Esophagus muscularis mucosa (tissue), 4 donors: ENCODE data around the gene RCOR1. TPM values are rescaled to one million over a fixed set of nuclear protein-coding genes. Genes with fewer than 3 reads are reported as not detected.

Experiments
- DNase-seq: peaks from one replicate; pipeline ENCODE4 v3.0.0-alpha.2; 2017; ENCODE audit errors: extremely low spot score
- H3K27ac ChIP-seq, 4 donors: fragments of 200-600 bp; sonication (generic); replicated peaks in 1 of 4; 1 replicate in 3 of 4; 2 replicates in 1 of 4; pipeline ENCODE4 v1.5.1; 2016 to 2019; ENCODE audit warnings: mild to moderate bottlenecking in 1 of 4
- H3K27me3 ChIP-seq, 4 donors: fragments of 200-600 bp; sonication (generic); one replicate each; pipeline versions ENCODE4 v1.5.1 to v1.6.0; 2016 to 2019
- H3K36me3 ChIP-seq, 4 donors: fragments of 200-600 bp; sonication (generic); one replicate each; pipeline ENCODE4 v1.5.1; 2016 to 2019
- H3K4me1 ChIP-seq, 4 donors: fragments of 200-600 bp; sonication (generic); one replicate each; pipeline ENCODE4 v1.5.1; 2016 to 2019
- H3K4me3 ChIP-seq, 4 donors: fragments of 200-600 bp; sonication (generic); 1 replicate in 2 of 4; 2 replicates in 2 of 4; pipeline ENCODE4 v1.5.1; 2016 to 2019; ENCODE audit warnings: mild to moderate bottlenecking in 4 of 4, moderate library complexity in 1 of 4
- H3K9me3 ChIP-seq, 4 donors: fragments of 200-600 bp; sonication (generic); 1 replicate in 3 of 4; 2 replicates in 1 of 4; pipeline ENCODE4 v1.5.1; 2016 to 2019
- EP300 ChIP-seq: sonication (generic); formaldehyde crosslinking; IDR thresholded peaks from one replicate; pipeline ENCODE4 v1.6.1; 2017; ENCODE audit warnings: antibody characterized with exemption
- POLR2A ChIP-seq: fragments of 450-650 bp; IDR thresholded peaks from one replicate; pipeline ENCODE4 v1.6.1; 2017; ENCODE audit warnings: antibody characterized with exemption, moderate library complexity, mild to moderate bottlenecking, low read depth
- POLR2AphosphoS5 ChIP-seq, 2 donors: sonication (generic); formaldehyde crosslinking; IDR thresholded peaks; one replicate each; pipeline ENCODE4 v1.6.1; 2017; ENCODE audit warnings: antibody characterized with exemption in 2 of 2
- WGBS: methylation state at CpG from one replicate; pipeline ENCODE4 v1.1.5; 2018; 5-methylcytosine and 5-hydroxymethylcytosine counted together
- intact Hi-C: fragments of 100-400 bp; cut with DNase I; formaldehyde crosslinking; loops from one replicate; pipeline ENCODE4 v1.15.1; 2023
- total RNA-seq, 4 donors: library from RNA; depleted of rRNA; stranded (reverse); fragments of >200 nt; gene quantifications; one replicate each; pipeline versions ENCODE4 v1.1.0 to v1.2.1, GENCODE V29; 2016
- TF ChIP-seq, protein P1 (sequence below), 3 experiments: fragments of 200-600 bp in 2 of 3; fragments of 450-650 bp in 1 of 3; sonication (generic) in 2 of 3; IDR thresholded peaks; one replicate each; pipeline ENCODE4 v1.5.1; 2017 to 2019; ENCODE audit warnings: antibody characterized with exemption in 3 of 3, mild to moderate bottlenecking in 2 of 3, moderate library complexity in 1 of 3

The RCOR1 gene
- total RNA-seq, 4 donors from 2014 or later, result 12.9 to 14.8 (median 13.8) TPM

DNA sequence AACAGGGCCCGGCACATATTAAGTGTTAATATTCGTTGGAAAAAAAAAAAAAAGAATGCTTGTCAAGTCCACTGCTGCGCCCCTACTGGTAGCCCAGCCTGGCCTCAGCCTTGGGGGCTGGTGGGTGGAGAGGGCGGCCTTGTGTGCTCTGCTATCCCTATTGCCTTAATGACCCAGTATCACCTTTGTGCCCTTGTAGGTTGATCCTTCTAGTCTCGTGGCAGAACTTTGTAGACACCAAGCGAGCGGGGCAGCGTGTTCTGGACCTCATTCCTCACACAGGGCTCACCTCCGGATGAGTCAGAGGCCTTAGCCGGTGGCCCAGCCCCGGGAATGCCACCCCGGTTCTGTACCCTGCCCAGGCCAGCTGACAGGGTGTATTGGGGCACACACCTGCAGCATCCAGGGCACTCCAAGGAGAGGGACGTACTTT lies 1.8 kb upstream of the RCOR1 start:
- WGBS, result 38% methylated on average over 12 of the region's 13 CpGs
- no peaks in the 10 kb centered on the region for H3K36me3 ChIP-seq
- peaks cover 19 to 38% (median 33%) of the 10 kb centered on the region in 4 donors for H3K4me1 ChIP-seq
- no peak for DNase-seq
- peak overlapping the region in 3 of 4 donors; percentile 76 to 98 (median 90) for H3K4me3 ChIP-seq
- intact Hi-C loops, result loop anchor here (5.0 kb wide), 1 partner anchor 63 kb away; no protein-coding TSS in a partner anchor
- TF ChIP-seq, protein P1, sequence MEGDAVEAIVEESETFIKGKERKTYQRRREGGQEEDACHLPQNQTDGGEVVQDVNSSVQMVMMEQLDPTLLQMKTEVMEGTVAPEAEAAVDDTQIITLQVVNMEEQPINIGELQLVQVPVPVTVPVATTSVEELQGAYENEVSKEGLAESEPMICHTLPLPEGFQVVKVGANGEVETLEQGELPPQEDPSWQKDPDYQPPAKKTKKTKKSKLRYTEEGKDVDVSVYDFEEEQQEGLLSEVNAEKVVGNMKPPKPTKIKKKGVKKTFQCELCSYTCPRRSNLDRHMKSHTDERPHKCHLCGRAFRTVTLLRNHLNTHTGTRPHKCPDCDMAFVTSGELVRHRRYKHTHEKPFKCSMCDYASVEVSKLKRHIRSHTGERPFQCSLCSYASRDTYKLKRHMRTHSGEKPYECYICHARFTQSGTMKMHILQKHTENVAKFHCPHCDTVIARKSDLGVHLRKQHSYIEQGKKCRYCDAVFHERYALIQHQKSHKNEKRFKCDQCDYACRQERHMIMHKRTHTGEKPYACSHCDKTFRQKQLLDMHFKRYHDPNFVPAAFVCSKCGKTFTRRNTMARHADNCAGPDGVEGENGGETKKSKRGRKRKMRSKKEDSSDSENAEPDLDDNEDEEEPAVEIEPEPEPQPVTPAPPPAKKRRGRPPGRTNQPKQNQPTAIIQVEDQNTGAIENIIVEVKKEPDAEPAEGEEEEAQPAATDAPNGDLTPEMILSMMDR (IDR thresholded peaks at IDR 0.05), result peak in 2 of 3 experiments; percentile 16 to 49
- TF ChIP-seq POLR2A, result no peak
- H3K27ac ChIP-seq, result peak overlapping the region; percentile 90 to 99 (median 96)
- H3K9me3 ChIP-seq, result no peaks in the 10 kb centered on the region
- H3K27me3 ChIP-seq, result no peaks in the 10 kb centered on the region

DNA sequence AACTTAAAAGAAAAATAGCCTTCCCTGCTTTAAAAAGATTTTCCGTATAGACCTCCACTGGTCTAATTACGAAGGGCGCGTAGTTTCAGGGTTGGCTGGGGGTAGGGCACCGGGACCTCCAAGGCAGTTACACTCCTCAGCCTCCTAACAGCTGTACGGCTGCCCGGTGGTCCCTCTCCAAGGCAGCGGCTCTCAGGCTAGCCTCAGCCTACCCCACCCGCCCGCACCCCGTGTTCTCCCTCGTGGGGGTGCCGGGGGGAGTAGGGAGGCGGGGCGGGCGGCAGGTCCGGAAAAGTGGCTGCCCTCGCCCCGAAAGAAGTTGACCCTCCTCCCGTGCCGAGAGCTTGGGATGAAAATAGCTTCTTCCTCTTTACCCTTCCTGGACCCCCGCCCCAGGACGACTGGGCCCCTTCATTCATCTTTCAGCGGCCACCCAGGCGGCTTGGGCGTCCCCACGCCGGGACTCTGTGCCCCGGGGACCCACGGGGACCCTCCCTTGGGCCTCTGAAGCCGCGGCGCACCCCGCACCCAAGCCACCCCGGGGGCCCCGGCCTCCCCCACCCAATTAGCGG lies 991 bp upstream of the RCOR1 start:
- DNase-seq, result no peak
- TF ChIP-seq, protein P1 (IDR thresholded peaks at IDR 0.05), result no peak
- peak in 1 of 2 donors; percentile 12 for TF ChIP-seq POLR2AphosphoS5 (IDR thresholded peaks at IDR 0.05)
- no peaks in the 10 kb centered on the region for H3K36me3 ChIP-seq
- peak overlapping the region; percentile 90 to 99 (median 96) for H3K27ac ChIP-seq
- H3K4me3 ChIP-seq, result peak overlapping the region; percentile 76 to 98 (median 90)
- 2% methylated on average over 9 of the region's 37 CpGs for WGBS
- H3K9me3 ChIP-seq, result no peaks in the 10 kb centered on the region
- H3K4me1 ChIP-seq, result peaks cover 19 to 42% (median 37%) of the 10 kb centered on the region in 4 donors
- intact Hi-C loops, result loop anchor here (5.0 kb wide), 1 partner anchor 64 kb away; no protein-coding TSS in a partner anchor
- no peaks in the 10 kb centered on the region for H3K27me3 ChIP-seq

DNA sequence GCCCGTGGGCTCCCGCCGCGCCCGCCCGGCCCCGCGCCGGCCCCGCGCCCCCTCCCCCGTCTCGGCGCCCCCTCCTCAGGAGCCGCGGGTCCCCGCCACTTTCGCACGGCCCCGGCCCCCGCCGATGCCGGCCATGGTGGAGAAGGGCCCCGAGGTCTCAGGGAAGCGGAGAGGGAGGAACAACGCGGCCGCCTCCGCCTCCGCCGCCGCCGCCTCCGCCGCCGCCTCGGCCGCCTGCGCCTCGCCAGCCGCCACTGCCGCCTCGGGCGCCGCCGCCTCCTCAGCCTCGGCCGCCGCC lies 263 bp downstream of the RCOR1 start:
- no CpG with 5 or more reads among the region's 49 CpGs for WGBS
- no peaks in the 10 kb centered on the region for H3K9me3 ChIP-seq
- H3K36me3 ChIP-seq, result no peaks in the 10 kb centered on the region
- peak overlapping the region; percentile 90 to 99 (median 96) for H3K27ac ChIP-seq
- no peaks in the 10 kb centered on the region for H3K27me3 ChIP-seq
- peak overlapping the region; percentile 76 to 98 (median 90) for H3K4me3 ChIP-seq
- intact Hi-C loops, result loop anchor here (5.0 kb wide), 1 partner anchor 65 kb away; no protein-coding TSS in a partner anchor
- H3K4me1 ChIP-seq, result peaks cover 19 to 43% (median 38%) of the 10 kb centered on the region in 4 donors
- TF ChIP-seq POLR2AphosphoS5 (IDR thresholded peaks at IDR 0.05), result no peak
- TF ChIP-seq EP300, result no peak
- TF ChIP-seq, protein P1 (IDR thresholded peaks at IDR 0.05), result no peak
- no peak for DNase-seq

DNA sequence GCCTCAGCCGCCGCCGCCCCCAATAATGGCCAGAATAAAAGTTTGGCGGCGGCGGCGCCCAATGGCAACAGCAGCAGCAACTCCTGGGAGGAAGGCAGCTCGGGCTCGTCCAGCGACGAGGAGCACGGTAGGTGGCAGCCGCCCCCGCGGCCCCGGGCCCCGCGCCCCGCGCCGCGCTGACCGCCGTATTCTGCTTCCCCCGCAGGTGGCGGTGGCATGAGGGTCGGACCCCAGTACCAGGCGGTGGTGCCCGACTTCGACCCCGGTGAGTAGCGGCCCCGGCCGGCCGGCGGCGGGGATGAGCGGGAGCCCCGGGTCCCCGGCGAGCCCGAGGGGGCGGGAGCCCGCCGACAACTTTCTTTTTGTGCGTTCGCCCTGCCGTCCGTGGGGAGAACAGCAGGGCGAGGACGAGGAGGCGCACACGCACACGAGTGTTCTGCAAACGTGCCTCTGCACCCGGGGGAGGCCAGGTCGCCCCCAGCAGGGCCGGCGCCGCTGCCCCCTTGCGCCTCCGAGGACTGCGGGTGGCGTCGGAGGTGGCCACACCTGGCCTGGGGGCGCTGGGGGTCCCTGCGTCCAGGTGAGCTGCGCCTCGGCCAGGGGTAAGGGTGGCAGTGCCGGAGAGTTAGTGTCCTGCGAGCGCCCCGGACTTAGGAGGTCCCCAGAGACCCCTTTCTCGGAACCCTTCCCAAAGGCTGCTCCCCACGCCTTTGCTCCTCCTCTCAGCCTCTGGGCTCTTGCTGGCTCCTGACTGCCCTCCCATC lies 794 bp downstream of the RCOR1 start:
- no peaks in the 10 kb centered on the region for H3K9me3 ChIP-seq
- H3K27ac ChIP-seq, result peak overlapping the region; percentile 90 to 99 (median 96)
- no peaks in the 10 kb centered on the region for H3K27me3 ChIP-seq
- peak overlapping the region; percentile 76 to 98 (median 90) for H3K4me3 ChIP-seq
- TF ChIP-seq, protein P1 (IDR thresholded peaks at IDR 0.05), result peak in 1 of 3 experiments; percentile 62
- TF ChIP-seq POLR2A (no peak), EP300 (no peak)
- WGBS, result 0% methylated on average over 24 of the region's 75 CpGs
- H3K36me3 ChIP-seq, result no peaks in the 10 kb centered on the region
- intact Hi-C loops, result loop anchor here (5.0 kb wide), 1 partner anchor 66 kb away; no protein-coding TSS in a partner anchor
- H3K4me1 ChIP-seq, result peaks cover 19 to 43% (median 38%) of the 10 kb centered on the region in 4 donors
- no peak for DNase-seq
